Astrocyte of the spinal cord (primary cell): ENCODE measurements around the gene PRKAG3.
A peak's percentile ranks its signal among the peaks of the same experiment; 100 is the strongest.
"Not testable (repeated sequence)": the region's sequence is repeated elsewhere in the genome, so short reads cannot be mapped to it uniquely, and the experiment has no call there.

Source experiments
- DNase-seq: peaks from one replicate; pipeline ENCODE4 v3.0.0; 2011; ENCODE audit warnings: low read depth, low spot score
- H3K4me3 ChIP-seq: 2 replicates; pipeline ENCODE4 v1.5.1; 2011; ENCODE audit warnings: low read depth, mild to moderate bottlenecking, low read length, moderate library complexity
- in situ Hi-C: cut with HindIII; loops from 2 replicates; pipeline ENCODE4 v1.10.0; 2017; ENCODE audit warnings: low sequenced_read_pairs
- TF ChIP-seq, protein P1 (sequence below): IDR thresholded peaks from 2 replicates; pipeline ENCODE4 v1.5.1; 2012; ENCODE audit warnings: low read depth, mild to moderate bottlenecking, low read length, inconsistent platforms

Gene PRKAG3

DNA sequence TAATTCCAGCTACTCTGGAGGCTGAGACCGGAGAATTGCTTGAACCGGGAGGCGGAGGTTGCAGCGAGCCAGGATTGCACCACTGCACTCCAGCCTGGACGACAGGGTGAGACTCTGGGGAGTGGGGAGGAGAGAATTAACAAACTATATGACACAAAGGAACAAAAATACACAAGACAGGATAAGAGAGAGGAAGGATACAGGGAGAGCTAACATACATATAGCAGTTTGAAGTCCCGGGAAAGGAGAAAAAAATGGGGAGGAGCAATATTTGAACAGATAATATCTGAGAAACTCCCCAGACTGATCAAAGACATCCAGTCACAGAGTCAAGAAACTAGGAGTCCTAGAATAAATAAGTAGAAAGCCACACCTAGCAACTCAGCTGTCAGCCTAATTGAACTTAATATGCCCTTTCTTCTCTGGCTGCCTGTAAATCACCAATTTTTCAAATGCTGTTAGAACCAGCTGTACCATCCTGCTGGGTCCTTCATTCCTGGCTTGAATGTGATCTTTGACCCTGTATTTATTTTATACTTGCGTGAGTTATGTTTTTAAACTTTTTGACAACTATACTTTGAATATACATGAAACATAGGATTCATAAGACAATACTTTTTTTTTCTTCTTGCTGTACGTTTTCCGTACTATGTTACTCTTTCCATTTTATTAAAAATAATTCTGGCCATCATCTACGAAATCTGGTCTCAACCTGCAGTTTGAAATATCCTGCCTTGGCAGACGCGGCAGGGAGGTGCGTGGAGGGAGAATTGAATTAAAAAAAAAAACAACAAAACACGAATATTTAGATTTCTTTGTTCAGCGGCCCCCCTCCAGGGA lies 50.5 kb downstream of the PRKAG3 start:
- H3K4me3 ChIP-seq = peak overlapping the region; percentile 54
- in situ Hi-C loops = no loop called here
- no peak for DNase-seq
- TF ChIP-seq, protein P1, sequence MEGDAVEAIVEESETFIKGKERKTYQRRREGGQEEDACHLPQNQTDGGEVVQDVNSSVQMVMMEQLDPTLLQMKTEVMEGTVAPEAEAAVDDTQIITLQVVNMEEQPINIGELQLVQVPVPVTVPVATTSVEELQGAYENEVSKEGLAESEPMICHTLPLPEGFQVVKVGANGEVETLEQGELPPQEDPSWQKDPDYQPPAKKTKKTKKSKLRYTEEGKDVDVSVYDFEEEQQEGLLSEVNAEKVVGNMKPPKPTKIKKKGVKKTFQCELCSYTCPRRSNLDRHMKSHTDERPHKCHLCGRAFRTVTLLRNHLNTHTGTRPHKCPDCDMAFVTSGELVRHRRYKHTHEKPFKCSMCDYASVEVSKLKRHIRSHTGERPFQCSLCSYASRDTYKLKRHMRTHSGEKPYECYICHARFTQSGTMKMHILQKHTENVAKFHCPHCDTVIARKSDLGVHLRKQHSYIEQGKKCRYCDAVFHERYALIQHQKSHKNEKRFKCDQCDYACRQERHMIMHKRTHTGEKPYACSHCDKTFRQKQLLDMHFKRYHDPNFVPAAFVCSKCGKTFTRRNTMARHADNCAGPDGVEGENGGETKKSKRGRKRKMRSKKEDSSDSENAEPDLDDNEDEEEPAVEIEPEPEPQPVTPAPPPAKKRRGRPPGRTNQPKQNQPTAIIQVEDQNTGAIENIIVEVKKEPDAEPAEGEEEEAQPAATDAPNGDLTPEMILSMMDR = no peak

DNA sequence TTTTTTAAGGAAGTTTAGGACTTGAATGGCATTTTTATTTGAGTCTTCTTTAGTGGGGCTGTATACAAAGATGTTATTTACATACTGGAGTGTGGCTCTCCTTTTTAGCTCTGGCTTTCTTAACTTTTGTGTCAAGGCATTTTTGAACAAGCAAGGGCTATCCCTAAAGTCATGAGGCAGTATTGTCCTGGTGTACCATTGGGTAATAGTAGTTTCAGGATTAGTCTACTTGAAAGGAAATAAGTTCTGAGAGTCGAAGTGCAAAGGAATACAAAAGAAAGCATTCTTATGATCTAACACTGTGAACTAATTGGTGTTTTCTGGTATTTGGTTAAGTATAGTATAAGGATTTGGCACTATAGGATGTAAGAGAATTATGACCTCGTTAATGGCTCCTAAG lies 51.6 kb downstream of the PRKAG3 start:
- in situ Hi-C loops = no loop called here
- DNase-seq = no peak
- TF ChIP-seq, protein P1 = no peak
- no peak overlapping the region for H3K4me3 ChIP-seq

DNA sequence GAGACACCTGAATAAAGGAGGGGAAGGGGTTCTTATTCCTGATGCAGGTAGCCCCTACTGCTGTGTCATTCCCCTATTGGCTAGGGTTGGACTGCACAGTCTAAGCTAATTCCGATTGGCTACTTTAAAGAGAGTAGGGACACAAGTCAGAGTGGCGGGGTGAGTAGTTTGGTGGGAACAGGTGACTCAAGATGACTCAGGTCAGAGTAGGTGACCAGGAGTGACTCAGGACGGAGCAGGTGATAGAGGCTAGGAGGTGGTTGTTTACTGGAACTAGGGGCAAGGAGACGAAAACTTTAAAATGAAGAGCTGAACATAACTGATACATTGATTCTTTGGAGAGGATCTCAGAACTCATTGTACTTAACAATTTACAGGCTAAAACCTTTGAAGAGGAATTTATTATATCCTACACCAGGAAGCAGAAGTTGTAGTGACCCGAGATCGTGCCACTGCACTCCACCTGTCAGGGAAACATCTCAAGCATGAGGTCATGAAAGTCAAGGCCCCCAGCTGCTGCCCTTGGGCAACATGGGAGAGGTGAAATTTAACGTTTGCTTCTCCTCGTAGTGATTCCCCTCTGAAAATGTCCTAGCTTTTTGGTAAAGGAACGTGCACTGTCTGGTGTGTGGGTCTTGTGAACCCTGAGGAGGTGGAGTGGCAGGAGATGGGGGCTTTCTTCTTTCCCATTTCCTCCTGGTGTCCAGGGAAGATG lies 54.2 kb downstream of the PRKAG3 start:
- in situ Hi-C loops = no loop called here
- H3K4me3 ChIP-seq = no peak overlapping the region
- no peak for DNase-seq
- TF ChIP-seq, protein P1 = no peak

DNA sequence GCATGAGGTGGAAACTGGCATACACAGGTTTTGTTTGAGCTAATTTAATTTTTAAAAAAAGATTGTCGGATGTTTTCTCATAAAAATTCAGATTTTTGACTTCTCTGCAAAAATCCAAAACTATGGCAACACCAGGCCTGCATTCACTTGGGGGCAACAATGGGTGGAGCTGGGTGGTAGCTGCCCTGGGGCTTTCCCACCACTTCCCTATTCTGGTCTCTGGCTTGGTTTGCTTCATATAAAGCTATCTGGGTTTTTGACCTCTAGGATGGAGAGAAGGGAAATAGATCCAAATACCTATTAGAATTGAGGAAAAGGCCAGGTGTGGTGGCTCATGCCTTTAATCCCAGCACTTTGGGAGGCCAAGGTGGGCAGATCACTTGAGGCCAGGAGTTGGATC lies 55.1 kb downstream of the PRKAG3 start:
- no peak for DNase-seq
- in situ Hi-C loops = no loop called here
- no peak overlapping the region for H3K4me3 ChIP-seq
- TF ChIP-seq, protein P1 = no peak

DNA sequence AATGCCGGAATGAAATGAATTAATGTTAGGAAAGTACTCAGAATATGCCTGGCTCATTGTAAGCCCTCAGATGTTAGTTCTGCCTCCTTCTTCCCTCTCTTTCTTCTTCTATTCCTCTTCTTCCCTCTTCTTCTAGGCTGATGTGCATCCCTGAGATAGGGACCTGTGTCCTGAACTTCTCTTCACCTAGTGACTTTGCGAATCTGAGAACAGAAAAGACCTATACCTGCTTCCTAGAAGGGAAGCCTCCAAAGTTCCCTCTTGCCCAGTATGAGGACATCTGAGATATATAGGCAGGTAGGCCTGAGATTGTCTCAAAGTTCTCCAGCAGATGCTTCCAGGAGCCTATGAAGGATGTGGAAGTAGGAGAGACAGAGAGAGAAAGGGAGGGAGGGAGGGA lies 57.7 kb downstream of the PRKAG3 start:
- TF ChIP-seq, protein P1 = no peak
- H3K4me3 ChIP-seq = no peak overlapping the region
- in situ Hi-C loops = no loop called here
- DNase-seq = no peak

DNA sequence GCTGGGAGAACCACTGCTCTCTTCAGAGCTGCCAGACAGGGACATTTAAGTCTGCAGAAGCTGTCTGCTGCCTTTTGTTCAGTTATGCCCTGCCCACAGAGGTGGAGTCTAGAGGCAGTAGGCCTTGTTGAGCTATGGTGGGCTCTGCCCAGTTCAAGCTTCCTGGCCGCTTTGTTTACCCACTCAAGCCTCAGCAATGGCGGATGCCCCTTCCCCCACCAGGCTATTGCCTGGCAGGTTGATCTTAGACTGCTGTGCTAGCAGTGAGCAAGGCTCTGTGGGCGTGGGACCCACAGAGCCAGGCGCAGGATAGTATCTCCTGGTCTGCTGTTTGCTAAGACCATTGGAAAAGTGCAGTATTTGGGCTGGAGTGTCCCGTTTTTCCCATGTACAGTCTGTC lies 58.8 kb downstream of the PRKAG3 start:
- in situ Hi-C loops, H3K4me3 ChIP-seq, DNase-seq: not testable (repeated sequence)
